ENCODE results near the gene NUPR2. TPM values are rescaled to one million over a fixed set of nuclear protein-coding genes. Genes with fewer than 3 reads are reported as not detected.

NUPR2 gene
- total and polyA plus RNA-seq, 2 of the 4 experiments (the other 2 are of a cell fraction) = not detected

DNA sequence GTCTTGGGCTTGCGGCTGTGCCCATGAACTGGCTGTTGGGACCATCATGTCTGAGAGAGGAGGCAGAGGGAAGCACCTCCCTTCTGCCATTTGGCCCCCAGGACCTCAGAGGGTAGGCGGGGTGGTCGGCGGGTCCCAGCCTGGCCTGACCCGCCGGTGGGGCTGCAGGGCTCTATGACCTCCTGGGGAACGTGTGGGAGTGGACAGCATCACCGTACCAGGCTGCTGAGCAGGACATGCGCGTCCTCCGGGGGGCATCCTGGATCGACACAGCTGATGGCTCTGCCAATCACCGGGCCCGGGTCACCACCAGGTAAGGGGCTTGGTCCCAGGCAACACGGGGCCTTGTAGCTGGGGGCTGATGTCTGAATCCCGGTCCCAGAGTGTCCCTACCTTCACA, 38.0 kb downstream of the NUPR2 start (continued):
- TF ChIP-seq NFE2L2 (IDR thresholded peaks at IDR 0.05; ENCODE audit: low read depth, low read length) = no peak

GRCh38 chr7:56077681-56078080, 38.5 kb downstream of the NUPR2 start:
- no peak overlapping the region for H3K4ac ChIP-seq (ENCODE audit: low read depth, low read length)
- TF ChIP-seq, protein P1, sequence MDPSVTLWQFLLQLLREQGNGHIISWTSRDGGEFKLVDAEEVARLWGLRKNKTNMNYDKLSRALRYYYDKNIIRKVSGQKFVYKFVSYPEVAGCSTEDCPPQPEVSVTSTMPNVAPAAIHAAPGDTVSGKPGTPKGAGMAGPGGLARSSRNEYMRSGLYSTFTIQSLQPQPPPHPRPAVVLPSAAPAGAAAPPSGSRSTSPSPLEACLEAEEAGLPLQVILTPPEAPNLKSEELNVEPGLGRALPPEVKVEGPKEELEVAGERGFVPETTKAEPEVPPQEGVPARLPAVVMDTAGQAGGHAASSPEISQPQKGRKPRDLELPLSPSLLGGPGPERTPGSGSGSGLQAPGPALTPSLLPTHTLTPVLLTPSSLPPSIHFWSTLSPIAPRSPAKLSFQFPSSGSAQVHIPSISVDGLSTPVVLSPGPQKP (IDR thresholded peaks at IDR 0.05; ENCODE audit: borderline replicate concordance, low read depth, low read length) = no peak
- no peak for TF ChIP-seq NFE2L2 (IDR thresholded peaks at IDR 0.05; ENCODE audit: low read depth, low read length)
- TF ChIP-seq RAD21 (IDR thresholded peaks at IDR 0.05; ENCODE audit: low read length) = no peak
- TF ChIP-seq MXI1 (IDR thresholded peaks at IDR 0.05; ENCODE audit: borderline replicate concordance, low read depth, low read length) = no peak
- no peak for TF ChIP-seq CHD1 (IDR thresholded peaks at IDR 0.05; ENCODE audit: low read depth, low read length)
- no peak for TF ChIP-seq POLR2A (IDR thresholded peaks at IDR 0.05; ENCODE audit: low read depth, low read length)
- TF ChIP-seq FOS (IDR thresholded peaks at IDR 0.05; ENCODE audit: low read depth, low read length) = no peak
- TF ChIP-seq BHLHE40 (IDR thresholded peaks at IDR 0.05; ENCODE audit: low read depth, low read length) = no peak
- TF ChIP-seq MAZ (IDR thresholded peaks at IDR 0.05; ENCODE audit: borderline replicate concordance, low read depth, low read length) = no peak
- TF ChIP-seq RFX5 (IDR thresholded peaks at IDR 0.05; ENCODE audit: low read depth, low read length) = no peak
- no peaks in the 10 kb centered on the region for H3K79me1 ChIP-seq (ENCODE audit: low read depth in 1 of 2, low read length in 2 of 2)
- H2AFZ ChIP-seq (replicated peaks; ENCODE audit: low read length, poor library complexity) = no peak overlapping the region
- H4K8ac ChIP-seq (ENCODE audit: low read depth in 2 of 2, low read length in 2 of 2) = no peak overlapping the region
- H3K18ac ChIP-seq (ENCODE audit: low read depth, low read length) = no peak overlapping the region
- intact Hi-C loops (cut with micrococcal nuclease) = no loop called here
- H3K9me1 ChIP-seq (ENCODE audit: insufficient read depth, low read length) = no peaks in the 10 kb centered on the region
- H4K20me1 ChIP-seq (ENCODE audit: insufficient read depth, low read length) = no peaks in the 10 kb centered on the region
- no peak overlapping the region for H3K4me3 ChIP-seq (ENCODE audit: insufficient read depth, low read depth, low read length)
- H3K9ac ChIP-seq (ENCODE audit: low read depth, low read length) = no peak overlapping the region
- no peak overlapping the region for H4K91ac ChIP-seq (ENCODE audit: insufficient read depth, low read depth, low read length)
- no peak overlapping the region for H3K27ac ChIP-seq (ENCODE audit: insufficient read depth, low read length)
- H3K36me3 ChIP-seq (ENCODE audit: control insufficient read depth, insufficient read depth, low read length) = peaks cover 28% of the 10 kb centered on the region
- no peak overlapping the region for H4K5ac ChIP-seq (ENCODE audit: low read depth, low read length)
- H3K9me3 ChIP-seq (ENCODE audit: control insufficient read depth, insufficient read depth, low read length) = no peaks in the 10 kb centered on the region
- H3K56ac ChIP-seq (ENCODE audit: extremely low read depth, insufficient read depth, low read length) = no peak overlapping the region
- H2AK9ac ChIP-seq (replicated peaks; ENCODE audit: low read depth, low read length, poor library complexity) = no peak overlapping the region
- DNase-seq (no peak), ATAC-seq (ENCODE audit: low read depth) (no peak)
- no peak overlapping the region for H3K23ac ChIP-seq (ENCODE audit: low read depth, low read length)
- no peak overlapping the region for H2BK5ac ChIP-seq (ENCODE audit: low read depth, low read length, poor library complexity, severe bottlenecking)
- H3K27me3 ChIP-seq (ENCODE audit: control insufficient read depth, insufficient read depth, low read length) = no peaks in the 10 kb centered on the region
- dilution Hi-C loops (cut with HindIII; ENCODE audit: low sequenced_read_pairs, unreplicated experiment) = no loop called here
- no peak overlapping the region for H2BK20ac ChIP-seq (ENCODE audit: low read depth, low read length)
- H2BK15ac ChIP-seq (ENCODE audit: low read depth, low read length) = no peak overlapping the region
- CTCF ChIA-PET = no interaction called here
- no peak overlapping the region for H2BK120ac ChIP-seq (ENCODE audit: low read depth, low read length)
- H3K4me2 ChIP-seq (ENCODE audit: low read depth, low read length) = no peak overlapping the region
- WGBS, 2 experiments (ENCODE audit: extremely low coverage in 2 of 2, insufficient read length in 1 of 2) = no CpG with 5 or more reads among the region's 3 CpGs
- H3K14ac ChIP-seq (replicated peaks; ENCODE audit: low read depth, low read length) = no peak overlapping the region
- no TSS peak for BruUV-seq (replicated peaks)
- H3K4me1 ChIP-seq (ENCODE audit: control insufficient read depth, insufficient read depth, low read length) = peaks cover 11% of the 10 kb centered on the region
- in situ Hi-C loops (cut with MboI; ENCODE audit: low sequenced_read_pairs) = loop anchor here (10.0 to 25.0 kb wide), 3 partner anchors 433 to 1315 kb away; partner anchors contain the start of gene SEC61G
- H2AK5ac ChIP-seq (ENCODE audit: low read depth, low read length) = no peak overlapping the region
- POLR2A ChIA-PET (ENCODE audit: unreplicated experiment) = no interaction called here

All from IMR-90 (cell line).